Measurements from ENCODE around the gene USP31.
"Not testable (repeated sequence)": the region's sequence is repeated elsewhere in the genome, so short reads cannot be mapped to it uniquely, and the experiment has no call there.

The USP31 gene

DNA sequence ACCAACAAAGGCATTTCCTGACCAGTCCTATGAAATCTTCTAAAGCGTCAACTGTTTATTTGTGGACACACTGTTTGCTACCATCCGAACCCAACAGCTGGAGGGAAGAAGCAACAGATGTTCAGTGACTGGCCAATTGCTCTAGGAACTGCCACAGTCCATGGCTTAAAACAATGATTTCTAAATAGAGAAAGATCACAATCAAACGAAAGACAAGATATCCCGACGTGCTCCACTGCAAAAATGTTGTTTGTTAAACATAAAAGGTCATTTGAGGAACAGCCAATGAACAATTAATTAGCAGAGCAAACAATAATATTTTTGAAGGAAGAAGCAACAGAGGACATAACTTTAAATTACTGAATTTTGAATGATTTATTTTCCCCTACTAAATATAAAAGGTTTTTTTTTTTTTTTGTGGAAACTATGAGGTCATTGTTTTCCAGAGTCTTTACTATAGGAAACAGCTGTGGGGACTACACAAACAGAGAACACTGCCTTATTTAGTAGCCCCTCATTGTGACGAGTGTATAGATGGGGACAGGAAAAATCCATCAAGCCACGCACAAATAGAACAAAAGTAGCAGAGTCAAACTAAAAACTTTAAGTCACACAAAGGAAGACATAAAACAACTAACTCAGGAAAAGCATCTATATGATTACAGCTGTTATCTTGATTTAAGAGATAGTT is 17.2 kb downstream of the USP31 start:
- DNase-seq = no peak

DNA sequence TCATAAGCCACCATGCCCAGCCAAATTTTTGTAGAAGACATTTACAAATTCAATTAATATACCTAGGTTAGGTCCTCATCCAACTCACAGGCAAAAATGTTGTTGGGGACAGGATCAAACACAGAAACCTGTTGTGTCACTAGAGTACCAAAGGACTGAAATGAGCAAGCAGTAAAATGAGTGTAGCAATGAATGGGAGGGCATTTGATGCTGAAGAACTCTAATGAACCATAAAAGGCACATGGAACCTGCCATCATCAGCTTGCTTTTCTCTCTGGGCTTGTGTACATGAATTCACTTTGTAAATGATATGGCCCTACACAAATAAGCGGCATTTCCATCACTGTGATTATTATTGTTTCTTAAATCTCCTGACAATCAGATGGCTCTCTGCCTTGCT is 17.8 kb downstream of the USP31 start:
- no peak for DNase-seq

DNA sequence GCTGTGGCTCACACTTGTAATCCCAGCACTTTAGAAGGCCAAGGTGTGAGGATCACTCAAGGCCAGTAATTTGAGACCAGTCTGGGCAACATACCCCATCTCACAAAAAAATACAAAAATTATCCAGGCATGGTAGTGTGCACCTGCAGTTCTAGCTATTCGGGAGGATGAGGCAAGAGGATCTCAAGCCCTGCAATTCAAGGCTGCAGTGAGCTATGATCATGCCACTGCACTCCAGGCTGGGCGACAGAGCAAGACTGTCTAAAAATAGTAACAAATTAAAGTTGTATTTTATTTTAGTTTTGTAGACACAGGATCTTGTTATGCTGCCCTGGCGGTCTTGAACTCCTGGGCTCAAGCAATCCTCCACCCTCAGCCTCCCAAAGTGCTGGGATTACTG is 18.2 kb downstream of the USP31 start:
- no peak for DNase-seq

DNA sequence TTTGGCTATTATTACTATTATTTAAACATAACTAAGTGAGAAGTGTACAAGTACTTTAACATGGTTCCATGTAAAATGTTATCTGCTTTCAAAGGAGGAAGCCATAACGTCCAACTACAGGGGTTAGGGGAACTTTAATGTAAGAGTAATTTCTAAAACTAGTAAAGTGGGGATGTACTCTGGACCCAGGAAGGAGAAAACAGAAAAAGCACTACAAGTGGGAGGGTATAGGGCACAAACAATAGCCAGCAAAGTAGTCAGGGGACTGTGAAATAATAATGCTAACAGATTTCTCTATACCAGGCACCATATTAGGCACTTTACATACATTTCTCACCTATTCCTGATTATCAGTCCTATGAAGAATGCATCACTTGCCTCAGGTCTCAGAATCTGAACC is 19.6 kb downstream of the USP31 start:
- DNase-seq = no peak

DNA sequence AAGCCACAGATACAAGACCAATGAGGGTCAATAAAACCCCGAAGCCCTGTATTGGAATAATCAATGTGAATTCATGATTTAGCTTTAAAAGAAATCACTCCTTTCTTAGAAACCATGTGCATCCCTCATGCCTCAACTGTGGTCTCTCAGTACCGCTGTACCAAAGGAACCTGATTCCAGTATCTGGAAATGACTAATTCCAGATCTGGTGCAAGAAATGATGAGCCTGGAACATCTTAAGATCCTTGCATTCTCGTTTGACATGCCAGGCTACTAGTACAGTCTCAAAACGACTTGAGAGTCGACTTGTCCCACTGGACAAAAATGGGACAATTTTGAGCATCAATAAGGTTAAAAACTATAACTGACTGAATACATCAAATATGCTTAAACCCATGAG is 21.2 kb downstream of the USP31 start:
- DNase-seq = no peak

DNA sequence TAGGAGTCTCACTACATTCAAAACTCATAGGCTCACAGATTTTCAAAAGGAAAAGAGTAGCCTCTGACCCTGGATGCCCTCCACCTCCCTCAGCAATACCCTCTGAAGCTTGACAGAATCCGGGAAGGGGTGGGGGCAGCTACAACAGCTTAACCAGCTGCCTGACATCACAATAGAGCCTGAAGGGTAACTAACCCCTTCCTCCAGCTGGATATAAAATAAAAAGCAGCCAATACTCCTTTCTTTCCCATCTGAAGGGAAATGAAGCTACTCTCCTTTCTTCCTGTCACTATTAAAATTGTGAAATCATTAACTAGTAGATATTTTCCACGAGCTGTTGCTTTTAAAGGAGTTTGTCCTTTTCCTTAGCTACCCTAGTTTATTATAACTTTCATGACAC is 24.0 kb downstream of the USP31 start:
- DNase-seq = no peak

DNA sequence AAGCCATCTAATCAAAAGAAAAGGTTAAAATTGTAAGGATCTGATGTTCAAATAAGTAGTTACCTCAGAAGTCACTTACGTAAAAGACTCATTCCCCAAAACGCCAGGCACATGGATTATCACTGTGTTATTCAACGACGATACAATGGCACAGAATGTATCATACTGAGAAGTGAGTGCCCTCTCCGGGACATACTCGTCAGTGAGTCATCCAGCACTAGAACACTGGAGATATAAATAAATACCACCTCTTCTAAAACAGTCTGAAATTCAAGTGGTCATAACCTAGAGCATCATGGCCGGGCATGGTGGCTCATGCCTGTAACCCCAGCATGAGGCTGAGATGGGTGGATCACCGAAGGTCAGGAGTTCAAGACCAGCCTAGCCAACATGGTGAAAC is 24.9 kb downstream of the USP31 start:
- DNase-seq = peak; percentile 66

DNA sequence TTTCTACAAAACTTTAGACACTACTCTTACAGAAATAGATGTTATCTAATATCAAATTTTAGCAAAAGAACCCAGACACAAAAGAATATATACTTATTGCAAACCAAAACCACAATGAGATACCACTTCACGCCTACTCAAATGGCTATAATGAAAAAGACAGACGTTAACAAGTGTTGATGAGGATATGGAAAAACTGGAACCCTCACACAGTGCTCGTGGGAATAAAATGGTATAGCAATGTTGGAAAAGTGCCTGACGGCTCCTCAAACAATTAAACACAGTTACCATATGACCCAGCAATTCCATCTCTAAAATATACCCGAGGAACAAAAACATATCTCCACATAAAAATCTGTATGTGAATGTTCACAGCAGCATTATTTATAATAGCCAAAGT is 27.1 kb downstream of the USP31 start:
- DNase-seq = no peak

DNA sequence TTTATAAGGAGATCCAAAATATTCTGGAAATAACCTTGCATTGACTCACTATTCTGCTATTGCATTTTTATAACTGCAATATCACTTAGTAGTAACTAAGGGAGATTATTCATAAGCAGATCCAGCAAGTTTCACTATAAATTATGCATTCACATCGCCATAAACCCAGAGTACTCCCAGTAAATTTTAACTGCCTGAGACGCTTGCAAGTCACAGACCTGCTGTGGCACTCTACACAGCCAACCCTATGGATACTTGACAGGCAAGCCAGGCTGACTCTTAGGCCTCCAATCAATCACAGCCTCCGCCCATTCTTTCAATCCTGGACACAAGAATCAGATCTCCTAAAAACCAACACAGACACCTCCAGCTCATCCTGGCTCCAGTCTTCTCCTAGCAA is 28.2 kb downstream of the USP31 start:
- no peak for DNase-seq

DNA sequence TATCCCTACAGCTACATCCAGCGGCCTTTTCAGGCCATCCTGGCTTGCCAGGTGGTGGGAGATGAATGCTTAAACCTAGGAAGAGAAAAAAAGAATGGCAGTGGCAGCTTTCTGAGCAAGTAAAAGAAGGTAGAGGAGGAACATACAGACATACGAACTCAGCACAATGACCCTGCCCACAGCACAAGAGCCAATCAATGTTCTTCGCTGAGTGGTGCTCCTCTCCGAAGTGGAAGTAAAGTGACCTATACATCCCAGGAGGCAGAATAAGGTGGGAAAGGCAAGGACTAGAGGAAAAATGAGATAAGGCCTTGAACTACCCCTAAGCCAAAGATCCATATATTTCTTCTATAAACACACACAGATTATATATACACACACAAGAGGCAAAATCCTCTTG is 28.7 kb downstream of the USP31 start:
- DNase-seq = no peak

DNA sequence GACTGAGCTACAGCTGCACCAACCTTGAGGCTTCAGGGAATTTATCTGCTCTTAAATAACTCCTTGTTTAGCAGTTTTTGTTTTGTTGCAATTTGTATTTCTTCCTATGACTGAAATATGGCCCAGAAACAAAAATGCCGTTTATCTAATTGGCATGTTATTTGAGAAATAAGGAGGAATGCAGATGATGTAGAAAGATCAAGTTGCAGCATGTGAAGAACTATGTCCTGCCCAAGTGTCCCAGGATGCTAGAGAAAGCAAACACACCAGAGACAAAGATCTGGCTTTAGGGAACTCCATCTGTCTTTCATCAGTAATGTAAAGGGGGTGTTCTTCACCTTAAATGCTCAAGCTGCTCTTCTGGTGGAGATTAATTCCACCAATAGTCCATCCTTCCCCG is 29.7 kb downstream of the USP31 start:
- peak; percentile 23 for DNase-seq

DNA sequence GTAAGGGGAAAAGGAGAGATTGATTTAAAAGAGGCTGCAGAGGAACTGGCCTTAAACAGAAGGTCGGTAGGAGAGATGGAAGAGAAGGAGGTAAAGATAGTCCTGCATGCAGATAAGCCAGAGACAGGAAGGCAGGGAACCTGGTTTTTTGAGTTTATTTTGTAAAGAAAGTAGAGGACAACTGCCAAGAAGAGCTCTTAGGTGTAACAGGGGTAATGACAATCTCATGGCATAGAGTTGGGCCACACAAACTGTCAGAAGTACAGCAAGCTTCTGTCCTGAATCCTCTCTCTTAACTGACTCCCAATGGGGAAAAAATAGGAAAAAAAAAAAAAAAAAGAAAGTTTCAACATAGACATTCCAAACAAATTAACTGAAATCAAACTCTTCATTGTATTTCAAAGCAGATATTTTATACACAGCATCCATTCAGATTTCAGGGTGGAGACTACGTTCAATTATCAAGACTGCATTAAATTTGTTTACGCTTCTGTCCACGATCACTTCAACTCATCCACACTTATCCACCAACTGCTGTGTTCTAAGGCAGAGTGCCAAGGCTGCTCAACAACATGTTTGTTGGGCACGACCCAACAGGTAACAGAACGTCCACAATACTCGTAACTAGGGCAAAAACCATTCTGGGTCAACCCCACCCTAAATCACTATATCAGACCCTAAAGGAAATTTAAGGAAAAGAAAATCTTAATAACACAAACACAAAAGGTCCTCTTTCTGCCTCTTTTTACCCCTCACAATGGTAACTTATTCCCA is 34.9 kb downstream of the USP31 start:
- DNase-seq = no peak

DNA sequence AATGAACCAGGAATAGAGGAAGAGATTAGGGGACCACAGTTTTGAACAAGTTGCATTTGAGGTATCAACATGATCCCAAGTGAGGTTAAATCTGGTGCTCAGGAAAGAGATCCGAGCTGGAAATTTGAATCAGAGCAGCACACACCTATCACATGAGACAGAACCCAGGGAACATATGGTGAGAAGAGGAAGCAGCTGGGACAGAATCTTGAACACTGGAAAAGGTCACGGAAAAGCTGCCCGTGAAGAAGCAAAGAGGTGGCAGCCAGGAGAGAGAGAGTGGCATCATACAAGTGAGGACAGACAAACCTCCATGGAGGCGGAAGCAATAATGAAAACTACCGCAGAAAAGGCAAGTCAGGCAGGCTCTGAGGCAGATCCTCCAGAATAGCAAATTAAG is 36.1 kb downstream of the USP31 start:
- no peak for DNase-seq

DNA sequence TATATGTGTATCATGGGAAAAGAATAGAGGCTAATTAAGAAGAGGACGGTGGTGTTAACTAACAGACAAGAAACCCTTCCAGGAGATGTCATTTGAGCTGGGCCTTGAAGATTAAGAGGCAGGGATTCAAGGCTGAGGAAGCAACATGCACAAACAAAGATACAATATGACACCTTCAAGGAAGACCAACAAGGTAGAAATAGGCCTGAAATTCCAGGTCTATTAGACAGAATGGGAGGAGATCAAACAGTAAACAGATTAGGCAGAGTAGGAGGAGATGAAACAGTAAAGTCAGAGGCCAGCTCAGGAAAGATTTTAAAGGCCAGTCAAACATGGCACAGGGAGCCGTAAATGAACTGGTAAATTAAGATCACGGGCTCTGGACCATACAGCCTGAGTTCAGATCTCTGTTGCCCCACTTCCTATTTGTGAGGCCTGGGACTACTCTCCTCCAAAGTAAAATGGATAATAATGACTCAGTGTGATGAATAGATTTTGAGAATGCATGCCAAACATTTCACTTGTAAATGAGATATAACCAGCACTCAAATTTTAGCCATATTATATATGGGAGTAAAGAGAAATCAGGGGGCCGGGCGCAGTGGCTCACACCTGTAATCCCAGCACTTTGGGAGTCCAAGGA is 38.9 kb downstream of the USP31 start:
- DNase-seq = no peak

DNA sequence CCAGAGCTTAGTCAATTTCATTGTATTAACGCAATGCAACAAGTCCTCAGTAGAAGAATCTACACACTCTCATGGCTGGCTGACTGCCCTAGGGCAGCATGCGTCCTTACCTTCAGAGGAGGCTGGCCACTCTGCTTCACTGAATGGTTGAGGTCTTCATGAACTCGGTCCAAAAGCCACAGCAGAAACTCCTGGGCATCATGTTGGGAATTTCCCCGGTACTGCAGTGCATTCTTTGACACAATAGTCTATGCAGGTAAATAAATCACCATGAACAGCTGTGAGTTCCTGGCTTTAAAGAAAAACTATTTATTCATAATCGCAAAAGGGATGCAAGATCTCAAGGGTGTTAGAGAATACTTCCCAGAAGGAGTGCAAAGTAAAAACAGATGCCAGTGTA is 41.3 kb downstream of the USP31 start:
- DNase-seq = no peak

DNA sequence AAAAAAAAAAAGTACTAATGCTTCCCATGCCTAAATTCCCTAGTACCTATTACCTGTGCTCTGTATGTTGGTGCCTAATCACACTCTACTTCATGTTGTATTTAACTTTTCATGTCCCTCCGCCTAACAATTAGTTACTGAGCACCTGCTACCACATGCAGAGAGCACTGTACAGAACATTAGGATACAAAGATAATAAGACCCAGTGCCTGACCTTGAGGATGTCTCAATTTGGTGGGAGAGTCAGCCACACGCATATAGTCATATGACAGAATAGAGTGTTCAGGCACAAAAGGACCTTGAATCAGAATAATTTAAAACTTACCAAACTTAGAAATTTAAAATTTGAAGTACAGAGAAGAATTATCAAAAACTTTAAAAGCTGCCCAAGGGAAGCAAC is 42.1 kb downstream of the USP31 start:
- DNase-seq = no peak

DNA sequence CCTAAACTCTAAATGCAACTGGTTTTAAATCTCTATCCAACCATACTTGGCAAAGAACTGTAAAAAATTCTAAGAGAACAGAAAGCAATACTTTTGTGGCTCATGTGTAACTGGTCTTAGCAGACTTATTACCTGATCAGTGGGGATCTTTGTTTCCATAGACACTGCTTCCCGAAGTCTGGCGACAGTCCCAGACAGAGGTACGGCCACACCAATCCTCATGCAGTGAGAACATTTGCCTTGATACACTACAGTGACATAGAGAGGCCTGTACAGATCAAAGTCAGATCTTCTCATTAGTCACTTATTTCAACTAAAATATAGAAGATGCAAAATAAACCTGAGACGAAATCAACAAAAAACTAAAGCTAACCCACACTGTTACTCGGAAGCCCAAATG is 43.9 kb downstream of the USP31 start:
- DNase-seq = no peak

DNA sequence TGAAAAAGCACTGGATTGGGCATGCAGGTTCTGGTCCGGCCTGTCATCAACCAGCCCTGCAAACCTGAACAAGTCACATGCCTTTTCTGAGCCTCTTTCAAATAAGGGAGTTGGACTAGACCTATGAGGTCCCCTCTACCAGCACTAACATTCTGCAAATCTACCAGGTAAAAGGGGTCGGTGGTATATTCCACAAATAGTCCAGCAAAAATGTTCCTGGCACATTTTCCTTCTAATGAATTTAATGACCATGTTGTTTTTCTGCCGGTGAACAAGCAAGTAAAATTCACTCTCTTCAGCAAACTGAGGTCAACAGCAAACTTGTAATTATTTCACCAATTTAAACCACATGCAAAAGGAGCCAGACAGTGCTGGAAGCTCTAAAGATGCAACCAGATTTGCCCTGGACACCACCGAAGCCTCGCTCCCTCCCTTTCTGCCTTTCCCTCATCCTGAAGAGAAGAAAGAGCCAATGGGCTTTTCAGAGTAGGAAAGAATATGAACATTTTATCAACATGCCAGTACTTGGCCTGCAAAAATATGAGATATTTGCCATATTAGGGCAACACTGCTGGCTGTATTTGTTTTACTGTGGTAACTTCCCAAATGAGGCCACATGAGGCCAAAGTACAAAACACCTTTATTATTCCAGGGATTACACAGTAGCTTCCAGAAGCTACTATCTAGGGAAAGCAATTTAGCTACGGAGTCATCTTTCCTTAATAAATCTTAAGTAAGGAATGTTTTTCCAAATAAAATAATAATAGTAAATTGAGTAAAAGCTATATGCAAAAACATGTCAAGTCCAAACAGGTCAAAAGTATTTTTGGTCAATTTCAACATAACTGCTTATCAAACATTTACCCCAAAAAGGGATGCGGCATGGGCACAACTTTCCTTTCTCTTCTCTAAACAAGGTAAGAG is 45.0 kb downstream of the USP31 start:
- no peak for DNase-seq

DNA sequence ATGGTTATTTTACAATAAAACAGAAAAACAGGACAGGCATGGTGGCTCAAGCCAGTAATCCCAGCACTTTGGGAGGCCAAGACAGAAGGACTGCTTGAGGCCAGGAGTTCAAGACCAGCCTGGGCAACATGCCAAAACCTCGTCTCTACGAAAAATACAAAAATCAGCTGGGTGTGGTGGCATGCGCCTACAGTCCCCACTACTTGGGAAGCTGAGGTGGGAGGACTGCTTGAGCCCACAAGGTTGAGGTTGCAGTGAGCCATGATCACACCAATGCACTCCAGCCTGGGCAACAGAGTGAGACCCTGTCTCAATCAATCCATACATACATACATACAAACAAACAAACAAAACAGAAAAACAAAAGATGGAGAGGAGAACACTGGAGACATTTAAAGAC is 45.6 kb downstream of the USP31 start:
- DNase-seq = no peak

DNA sequence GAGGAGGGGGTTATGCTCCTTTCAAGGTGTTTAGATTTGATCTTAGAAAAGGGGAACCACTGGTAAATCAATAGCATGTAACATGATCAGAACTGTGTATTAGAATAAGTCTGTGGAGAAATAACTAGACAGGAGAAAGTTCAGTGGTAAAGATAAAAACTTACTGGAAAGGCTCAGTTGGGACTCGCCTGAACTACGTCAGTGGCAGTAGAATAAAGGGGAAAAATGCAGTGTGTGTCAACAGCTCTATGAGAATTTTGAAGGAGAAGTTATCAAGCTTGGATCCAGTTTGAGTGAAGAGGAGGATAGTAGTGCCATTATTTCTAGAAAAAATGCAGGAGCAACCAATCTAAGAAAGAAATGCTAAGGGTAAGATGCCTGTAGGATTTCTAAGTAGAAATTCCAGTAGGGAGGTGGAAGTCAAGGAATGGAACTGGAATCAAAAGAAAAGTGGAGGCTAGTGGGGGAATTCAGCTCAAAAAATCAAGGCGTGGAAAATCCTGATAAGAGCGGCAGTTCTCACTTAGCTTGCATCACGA is 48.2 kb downstream of the USP31 start:
- no peak for DNase-seq

DNA sequence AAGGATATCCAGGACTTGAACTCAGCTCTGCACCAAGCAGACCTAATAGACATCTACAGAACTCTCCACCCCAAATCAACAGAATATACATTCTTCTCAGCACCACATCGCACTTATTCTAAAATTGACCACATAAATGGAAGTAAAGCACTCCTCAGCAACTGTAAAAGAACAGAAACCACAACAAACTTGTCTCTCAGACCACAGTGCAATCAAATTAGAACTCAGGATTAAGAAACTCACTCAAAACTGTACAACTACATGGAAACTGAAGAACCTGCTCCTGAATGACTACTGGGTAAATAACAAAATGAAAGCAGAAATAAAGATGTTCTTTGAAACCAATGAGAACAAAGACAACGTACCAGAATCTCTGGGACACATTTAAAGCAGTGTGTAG is 52.8 kb downstream of the USP31 start:
- DNase-seq = not testable (repeated sequence)

DNA sequence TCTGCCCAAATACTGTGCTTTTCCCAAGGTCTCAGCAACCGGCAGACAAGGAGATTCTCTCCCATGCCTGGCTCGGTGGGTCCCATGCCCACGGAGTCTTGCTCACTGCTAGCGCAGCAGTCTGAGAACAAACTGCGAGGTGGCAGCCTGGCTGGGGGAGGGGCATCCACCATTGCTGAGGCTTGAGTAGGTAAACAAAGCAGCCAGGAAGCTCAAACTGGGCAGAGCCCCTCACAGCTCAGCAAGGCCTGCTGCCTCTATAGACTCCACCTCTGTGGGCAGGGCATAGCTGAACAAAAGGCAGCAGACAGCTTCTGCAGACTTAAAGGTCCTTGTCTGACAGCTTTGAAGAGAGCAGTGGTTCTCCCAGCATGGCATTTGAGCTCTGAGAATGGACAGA is 55.1 kb downstream of the USP31 start:
- DNase-seq = not testable (repeated sequence)

DNA sequence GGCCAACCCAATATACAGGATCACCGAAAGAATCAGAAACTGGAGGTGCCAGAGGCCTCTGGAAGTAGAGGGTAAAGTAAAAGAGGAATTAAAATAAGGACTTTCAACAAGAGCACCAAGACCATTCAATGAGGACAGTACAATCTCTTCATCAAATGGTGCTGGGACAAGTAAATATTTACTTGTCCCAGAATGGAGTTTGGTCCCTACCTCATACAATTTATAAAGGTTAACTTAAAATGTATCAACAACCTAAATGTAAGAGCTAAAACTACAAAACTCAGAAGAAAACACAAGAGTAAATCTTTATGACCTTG is 56.5 kb downstream of the USP31 start:
- DNase-seq = no peak
